Lung (tissue), 13 donors: ENCODE results near the gene TULP4. TPM values are rescaled to one million over a fixed set of nuclear protein-coding genes. Genes with fewer than 3 reads are reported as not detected.

Experiments used
- ATAC-seq: fragments of 200-7000 bp; cut with Tn5 transposase; one replicate; pipeline ENCODE4 v1.9.1; 2020; ENCODE audit warnings: moderate number of reproducible peaks; ENCODE audit not compliant: insufficient read depth, low FRiP score
- DNase-seq, 3 donors: peaks; one replicate each; pipeline ENCODE4 v3.0.0-alpha.2; 2013 to 2017
- H3K27ac ChIP-seq, 2 donors: one replicate each; pipeline ENCODE4 v1.5.1; 2013; ENCODE audit warnings: mild to moderate bottlenecking in 2 of 2, moderate library complexity in 2 of 2, control low read depth in 1 of 2, inconsistent platforms in 1 of 2, low read depth in 1 of 2, low read length in 1 of 2
- H3K27me3 ChIP-seq, 3 donors: one replicate each; pipeline ENCODE4 v1.5.1; 2013; ENCODE audit warnings: low read length in 2 of 3; ENCODE audit not compliant: control insufficient read depth in 3 of 3, insufficient read depth in 3 of 3
- H3K36me3 ChIP-seq, 4 donors: one replicate each; pipeline ENCODE4 v1.5.1; 2013; ENCODE audit warnings: low read length in 4 of 4, mild to moderate bottlenecking in 1 of 4, moderate library complexity in 1 of 4; ENCODE audit not compliant: control insufficient read depth in 4 of 4, insufficient read depth in 4 of 4
- H3K4me1 ChIP-seq, 5 donors: one replicate each; pipeline ENCODE4 v1.5.1; 2013; ENCODE audit warnings: low read length in 5 of 5, mild to moderate bottlenecking in 2 of 5, moderate library complexity in 1 of 5; ENCODE audit not compliant: control insufficient read depth in 5 of 5, insufficient read depth in 5 of 5
- H3K4me3 ChIP-seq: one replicate; pipeline ENCODE4 v1.5.1; 2013; ENCODE audit warnings: mild to moderate bottlenecking, control low read depth, moderate library complexity
- H3K9ac ChIP-seq, 2 donors: one replicate each; pipeline ENCODE4 v1.5.1; 2013; ENCODE audit warnings: low read length in 2 of 2, control low read depth in 1 of 2; ENCODE audit not compliant: insufficient read depth in 1 of 2
- H3K9me3 ChIP-seq, 4 donors: one replicate each; pipeline ENCODE4 v1.5.1; 2013; ENCODE audit warnings: low read length in 3 of 4, mild to moderate bottlenecking in 1 of 4, moderate library complexity in 1 of 4; ENCODE audit not compliant: control insufficient read depth in 4 of 4, insufficient read depth in 3 of 4
- WGBS, 2 donors: extraction: QIAGEN DNeasy Blood & Tissue Kit; methylation state at CpG; one replicate each; pipeline ENCODE4 v1.1.7; 2013; 5-methylcytosine and 5-hydroxymethylcytosine counted together
- polyA plus RNA-seq, 2 donors: library from polyadenylated mRNA; stranded (reverse); fragments of 200-250 nt; gene quantifications; one replicate each; pipeline ENCODE4 v1.2.1, GENCODE V29; 2013
- small RNA-seq: library from RNA; depleted of rRNA; stranded (forward); fragments of <200 nt; gene quantifications from one replicate; pipeline ENCODE3, GENCODE V24; 2014; ENCODE audit warnings: low replicate concordance
- total RNA-seq, 2 donors: library from RNA; depleted of rRNA in 1 of 2; stranded (reverse); fragments of >200 nt in 1 of 2; gene quantifications; one replicate each; pipeline ENCODE4 v1.2.1, GENCODE V29; 2014 to 2021
- TF ChIP-seq, protein P1 (sequence below): IDR thresholded peaks from 2 replicates; pipeline ENCODE4 v1.5.1; 2012; ENCODE audit warnings: mild to moderate bottlenecking; ENCODE audit errors: control extremely low read depth, extremely low read depth
- donor health status: control.
- donor health status: control.
- donor health status: Bipolar disorder and iron deficiency.
- donor health status: healthy.
- donor health status: DM: yes; HTN: yes; CAD: no.

Gene TULP4
- total and polyA plus RNA-seq, 4 donors: 4.5 to 147 (median 39.2) TPM

DNA sequence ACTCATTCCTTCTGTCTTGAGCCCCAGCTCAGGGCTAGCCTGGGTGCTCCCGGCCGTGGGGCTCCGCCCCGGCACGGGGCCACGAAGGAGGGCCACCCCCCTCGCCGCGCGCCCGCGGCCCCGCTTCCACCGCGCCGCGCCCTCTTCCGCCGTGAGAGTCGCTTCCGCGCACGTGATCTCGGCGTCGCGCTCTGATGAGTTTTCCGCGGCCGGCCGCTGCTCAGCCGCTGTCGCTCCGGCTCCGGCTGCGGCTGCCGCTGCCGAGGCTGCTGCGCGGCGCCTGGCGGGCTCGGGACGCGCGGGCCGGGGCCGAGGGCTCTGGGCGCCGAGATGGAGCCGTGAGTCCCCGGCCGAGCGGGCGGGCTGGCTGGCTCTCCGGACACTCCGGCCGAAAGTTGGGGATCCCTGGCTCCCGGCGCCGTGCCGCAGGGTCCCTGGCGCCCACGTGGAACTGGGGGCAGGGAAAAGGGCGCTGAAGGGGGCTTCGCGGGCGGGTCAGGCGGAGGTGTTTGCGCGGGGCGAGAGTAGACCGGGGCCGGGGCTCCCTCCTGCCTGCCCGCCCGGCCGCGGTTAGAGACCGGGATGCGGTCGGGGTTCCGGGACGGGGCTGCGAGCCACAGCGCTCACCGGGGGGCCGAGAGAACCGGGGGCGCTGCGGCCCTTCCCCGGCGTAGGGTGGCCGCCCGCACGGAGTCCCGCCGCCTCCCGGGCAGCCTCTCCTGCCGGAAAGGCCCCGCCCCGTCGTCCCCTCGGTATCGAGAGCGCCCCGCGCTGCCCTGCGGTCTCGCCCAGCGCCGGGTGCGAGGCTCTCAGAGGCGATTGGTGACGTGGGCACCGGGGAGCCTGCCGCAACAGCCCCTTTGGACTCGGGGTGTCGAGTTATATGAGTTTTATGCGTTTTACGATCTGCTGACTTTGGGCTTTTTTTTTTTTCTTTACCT is 247.9 kb downstream of the TULP4 start, which contains the start of gene TMEM181:
Gene TMEM181 (plus strand): TSS at position 197 of the 941 bp plus-strand sequence. CDS start 134 bp downstream, at position 331.
- H3K36me3 ChIP-seq: peaks cover 0 to 2% (median 0%) of the 10 kb centered on the region in 4 donors
- ATAC-seq (peak; percentile 89), DNase-seq (peak; percentile 87 to 94 (median 90))
- H3K27me3 ChIP-seq: no peaks in the 10 kb centered on the region
- peak within 1 kb of the TSS; percentile 68 to 93 for H3K9ac ChIP-seq
- peak within 1 kb of the TSS; percentile 83 for H3K4me3 ChIP-seq
- peak within 1 kb of the TSS; percentile 94 to 97 for H3K27ac ChIP-seq
- TF ChIP-seq, protein P1, sequence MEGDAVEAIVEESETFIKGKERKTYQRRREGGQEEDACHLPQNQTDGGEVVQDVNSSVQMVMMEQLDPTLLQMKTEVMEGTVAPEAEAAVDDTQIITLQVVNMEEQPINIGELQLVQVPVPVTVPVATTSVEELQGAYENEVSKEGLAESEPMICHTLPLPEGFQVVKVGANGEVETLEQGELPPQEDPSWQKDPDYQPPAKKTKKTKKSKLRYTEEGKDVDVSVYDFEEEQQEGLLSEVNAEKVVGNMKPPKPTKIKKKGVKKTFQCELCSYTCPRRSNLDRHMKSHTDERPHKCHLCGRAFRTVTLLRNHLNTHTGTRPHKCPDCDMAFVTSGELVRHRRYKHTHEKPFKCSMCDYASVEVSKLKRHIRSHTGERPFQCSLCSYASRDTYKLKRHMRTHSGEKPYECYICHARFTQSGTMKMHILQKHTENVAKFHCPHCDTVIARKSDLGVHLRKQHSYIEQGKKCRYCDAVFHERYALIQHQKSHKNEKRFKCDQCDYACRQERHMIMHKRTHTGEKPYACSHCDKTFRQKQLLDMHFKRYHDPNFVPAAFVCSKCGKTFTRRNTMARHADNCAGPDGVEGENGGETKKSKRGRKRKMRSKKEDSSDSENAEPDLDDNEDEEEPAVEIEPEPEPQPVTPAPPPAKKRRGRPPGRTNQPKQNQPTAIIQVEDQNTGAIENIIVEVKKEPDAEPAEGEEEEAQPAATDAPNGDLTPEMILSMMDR: no peak
- WGBS, 2 donors: 0% methylated on average over 87 to 120 of the region's 120 CpGs
- peaks cover 4 to 25% (median 10%) of the 10 kb centered on the region in 5 donors for H3K4me1 ChIP-seq
- H3K9me3 ChIP-seq: no peaks in the 10 kb centered on the region

DNA sequence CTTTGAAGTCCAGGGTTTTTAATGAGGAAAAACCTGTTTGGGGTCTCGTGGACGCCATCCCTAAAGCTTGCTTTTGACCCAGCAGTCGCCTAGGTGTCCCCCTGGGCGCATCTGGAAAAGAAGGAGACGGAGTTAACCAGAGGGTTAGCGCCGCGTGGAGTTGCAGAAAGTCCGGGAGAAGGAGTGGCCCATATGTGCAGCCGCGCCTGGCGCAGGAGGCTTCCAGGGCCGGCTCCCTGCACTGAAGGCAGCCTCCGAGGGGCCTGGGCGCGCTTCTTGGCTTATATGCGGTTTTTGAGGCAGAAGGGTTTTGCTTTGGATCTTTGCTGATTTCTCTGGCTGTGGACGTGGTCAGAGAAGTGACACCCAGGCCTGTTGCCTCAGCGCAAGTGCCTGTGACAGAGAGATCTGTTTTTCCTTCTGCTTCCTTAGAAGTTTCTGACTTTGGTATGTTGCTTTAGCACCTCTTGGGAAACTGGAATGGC is 248.6 kb downstream of the TULP4 start:
- ATAC-seq (no peak), DNase-seq (peak in 2 of 3 donors; percentile 35 to 40)
- TF ChIP-seq, protein P1: no peak
- Histone ChIP-seq H3K4me3 (peak overlapping the region; percentile 83), H3K36me3 (peaks cover 0 to 2% (median 0%) of the 10 kb centered on the region in 4 donors), H3K27ac (peak overlapping the region in 1 of 2 donors; percentile 94), H3K9ac (peak overlapping the region; percentile 8 to 68), H3K27me3 (no peaks in the 10 kb centered on the region), H3K4me1 (peaks cover 4 to 20% (median 10%) of the 10 kb centered on the region in 5 donors), H3K9me3 (no peaks in the 10 kb centered on the region)
- 4 to 6% methylated on average over 19 of the region's 19 CpGs for WGBS, 2 donors

Small RNAs within 50 kb of the gene (small RNA-seq; reads per million reads assigned to genes)
- not detected for gene RN7SL173P

Other genes starting within 250 kb of the TULP4 start
- 10 to 100 TPM in 1 of 2 donors, 1 to 10 TPM in 1; 5.6 to 10.1 TPM for gene SERAC1, start 144.2 kb upstream of the TULP4 start, total RNA-seq
- 1 to 10 TPM; 3.1 to 4.1 TPM for gene SERAC1, start 144.2 kb upstream of the TULP4 start, polyA plus RNA-seq
- 10 to 100 TPM in 1 of 2 donors, 1 to 10 TPM in 1; 5.9 to 16.7 TPM for gene GTF2H5, start 144.1 kb upstream of the TULP4 start, total RNA-seq
- 10 to 100 TPM in 1 of 2 donors, 1 to 10 TPM in 1; 7.2 to 11.0 TPM for gene GTF2H5, start 144.1 kb upstream of the TULP4 start, polyA plus RNA-seq
- 10 to 100 TPM; 22.1 to 28.5 TPM for gene TMEM181, start 247.6 kb downstream of the TULP4 start, total RNA-seq
- 10 to 100 TPM; 14.5 to 18.8 TPM for gene TMEM181, start 247.6 kb downstream of the TULP4 start, polyA plus RNA-seq